GM04503 (cell line): ENCODE results near the gene DCP1A.
"Not testable (repeated sequence)": the region's sequence is repeated elsewhere in the genome, so short reads cannot be mapped to it uniquely, and the experiment has no call there.

Experiments used
- DNase-seq: peaks from one replicate; pipeline ENCODE4 v3.0.0-alpha.2; 2012; ENCODE audit warnings: low read depth

DCP1A gene

GRCh38 chr3:53328746-53329145 lies 18.6 kb downstream of the DCP1A start:
- no peak for DNase-seq

GRCh38 chr3:53327986-53328385 lies 19.4 kb downstream of the DCP1A start:
- not testable (repeated sequence) for DNase-seq

GRCh38 chr3:53324105-53324504 lies 23.2 kb downstream of the DCP1A start:
- no peak for DNase-seq

- DNase-seq = no peak
Observed at GRCh38 chr3:53320697-53321096, 26.6 kb downstream of the DCP1A start.

- DNase-seq = peak; percentile 40
Observed at GRCh38 chr3:53318522-53318921, 28.8 kb downstream of the DCP1A start.

- DNase-seq = no peak
Observed at GRCh38 chr3:53312832-53313231, 34.5 kb downstream of the DCP1A start.

GRCh38 chr3:53311882-53312281 lies 35.5 kb downstream of the DCP1A start:
- DNase-seq = no peak

- no peak for DNase-seq
Observed at GRCh38 chr3:53303957-53304356, 43.4 kb downstream of the DCP1A start.

GRCh38 chr3:53303549-53303948 lies 43.8 kb downstream of the DCP1A start:
- DNase-seq = no peak

- DNase-seq = no peak
Observed at GRCh38 chr3:53300826-53301225, 46.5 kb downstream of the DCP1A start.

- peak; percentile 17 for DNase-seq
Observed at GRCh38 chr3:53299611-53300023, 47.7 kb downstream of the DCP1A start.

GRCh38 chr3:53295410-53295809 lies 51.9 kb downstream of the DCP1A start:
- DNase-seq = no peak

GRCh38 chr3:53293867-53294266 lies 53.5 kb downstream of the DCP1A start:
- DNase-seq = no peak

- no peak for DNase-seq
Observed at GRCh38 chr3:53288214-53288613, 59.1 kb downstream of the DCP1A start.

GRCh38 chr3:53287131-53287629 lies 60.2 kb downstream of the DCP1A start:
- DNase-seq = peak; percentile 11

GRCh38 chr3:53286727-53287126 lies 60.6 kb downstream of the DCP1A start:
- no peak for DNase-seq

GRCh38 chr3:53282581-53282980 lies 64.8 kb downstream of the DCP1A start:
- DNase-seq = no peak

GRCh38 chr3:53278667-53279066 lies 68.7 kb downstream of the DCP1A start:
- DNase-seq = no peak

- DNase-seq = no peak
Observed at GRCh38 chr3:53274938-53275605, 72.3 kb downstream of the DCP1A start.

- DNase-seq = no peak
Observed at GRCh38 chr3:53273146-53273670, 74.1 kb downstream of the DCP1A start.

GRCh38 chr3:53269888-53270880 lies 77.2 kb downstream of the DCP1A start:
- DNase-seq = peak; percentile 97

- DNase-seq = not testable (repeated sequence)
Observed at GRCh38 chr3:53269193-53269592, 78.2 kb downstream of the DCP1A start.

GRCh38 chr3:53267766-53268165 lies 79.6 kb downstream of the DCP1A start:
- no peak for DNase-seq
